DOHH2 (cell line): ENCODE results near the gene TEX2.

Experiments used
- H3F3A ChIP-seq: fragments of 200-600 bp; sonication (generic), shearing (Covaris generic); 2 replicates; pipeline ENCODE4 v1.6.0; 2016; ENCODE audit warnings: antibody characterized with exemption, mild to moderate bottlenecking; ENCODE audit not compliant: control insufficient read depth, insufficient read depth
- H3K27ac ChIP-seq: fragments of 200-600 bp; sonication (generic); 2 replicates; pipeline ENCODE4 v1.5.1; 2014; ENCODE audit warnings: low read depth, mild to moderate bottlenecking, low read length, moderate library complexity
- H3K27me3 ChIP-seq: fragments of 200-600 bp; sonication (generic); 2 replicates; pipeline ENCODE4 v1.6.1; 2014; ENCODE audit warnings: mild to moderate bottlenecking, low read length, mixed read lengths; ENCODE audit not compliant: control insufficient read depth
- H3K36me3 ChIP-seq: fragments of 200-600 bp; sonication (generic); 2 replicates; pipeline ENCODE4 v1.6.1; 2014; ENCODE audit warnings: mild to moderate bottlenecking, low read length, moderate library complexity, mixed read lengths; ENCODE audit not compliant: control insufficient read depth
- H3K4me1 ChIP-seq: fragments of 200-600 bp; sonication (generic); 2 replicates; pipeline ENCODE4 v1.6.1; 2014; ENCODE audit warnings: mild to moderate bottlenecking, low read length, mixed read lengths; ENCODE audit not compliant: control insufficient read depth
- H3K4me2 ChIP-seq: fragments of 200-600 bp; sonication (generic); 2 replicates; pipeline ENCODE4 v1.6.0; 2014; ENCODE audit warnings: mild to moderate bottlenecking, low read length, moderate library complexity
- H3K4me3 ChIP-seq: fragments of 200-600 bp; sonication (generic); 2 replicates; pipeline ENCODE4 v1.5.1; 2014; ENCODE audit warnings: mild to moderate bottlenecking, low read length, mixed read lengths
- H3K79me2 ChIP-seq: fragments of 200-600 bp; sonication (generic); 2 replicates; pipeline ENCODE4 v1.6.1; 2014; ENCODE audit warnings: mild to moderate bottlenecking, low read length, mixed read lengths; ENCODE audit not compliant: control insufficient read depth
- H3K9me2 ChIP-seq: fragments of 200-600 bp; sonication (generic); replicated peaks from 2 replicates; pipeline ENCODE4 v1.6.1; 2014; ENCODE audit warnings: mild to moderate bottlenecking, low read length, mixed read lengths; ENCODE audit not compliant: control insufficient read depth
- H3K9me3 ChIP-seq: fragments of 200-600 bp; sonication (generic); 2 replicates; pipeline ENCODE4 v1.6.1; 2014; ENCODE audit warnings: antibody characterized with exemption, low read length, mixed read lengths; ENCODE audit not compliant: control insufficient read depth, insufficient read depth
- H4K20me1 ChIP-seq: fragments of 200-600 bp; sonication (generic); 2 replicates; pipeline ENCODE4 v1.6.0; 2014; ENCODE audit warnings: low read depth, mild to moderate bottlenecking, antibody characterized with exemption, low read length, moderate library complexity; ENCODE audit not compliant: control insufficient read depth, insufficient read depth
- CTCF ChIP-seq: fragments of 200-600 bp; sonication (generic); IDR thresholded peaks from one replicate; pipeline ENCODE4 v1.5.1; 2014; ENCODE audit warnings: antibody characterized with exemption, mild to moderate bottlenecking, low read depth, low read length; ENCODE audit not compliant: poor library complexity, severe bottlenecking
- EZH2phosphoT487 ChIP-seq: fragments of 200-600 bp; sonication (generic); IDR thresholded peaks from 2 replicates; pipeline ENCODE4 v1.6.1; 2017; ENCODE audit warnings: borderline replicate concordance, mild to moderate bottlenecking, antibody characterized with exemption, low read length, moderate library complexity, mixed read lengths

Gene TEX2

GRCh38 chr17:64138441-64138840, 124.6 kb downstream of the TEX2 start:
- H3F3A ChIP-seq, result no peaks in the 10 kb centered on the region
- H3K79me2 ChIP-seq, result no peaks in the 10 kb centered on the region
- H3K9me2 ChIP-seq, result no peaks in the 10 kb centered on the region
- H3K9me3 ChIP-seq, result no peaks in the 10 kb centered on the region
- H3K27me3 ChIP-seq, result no peaks in the 10 kb centered on the region
- no peaks in the 10 kb centered on the region for H3K4me1 ChIP-seq
- no peaks in the 10 kb centered on the region for H3K36me3 ChIP-seq
- no peak overlapping the region for H3K27ac ChIP-seq
- no peaks in the 10 kb centered on the region for H4K20me1 ChIP-seq
- no peak overlapping the region for H3K4me3 ChIP-seq
- no peak overlapping the region for H3K4me2 ChIP-seq
- TF ChIP-seq EZH2phosphoT487 (no peak), CTCF (no peak)

- H3K36me3 ChIP-seq, result no peaks in the 10 kb centered on the region
- no peak overlapping the region for H3K4me2 ChIP-seq
- no peak overlapping the region for H3K4me3 ChIP-seq
- TF ChIP-seq CTCF (no peak), EZH2phosphoT487 (no peak)
- no peaks in the 10 kb centered on the region for H3F3A ChIP-seq
- H3K27me3 ChIP-seq, result peaks cover 12% of the 10 kb centered on the region
- no peaks in the 10 kb centered on the region for H3K9me3 ChIP-seq
- no peak overlapping the region for H3K27ac ChIP-seq
- H3K4me1 ChIP-seq, result peaks cover 8% of the 10 kb centered on the region
- H4K20me1 ChIP-seq, result no peaks in the 10 kb centered on the region
- H3K9me2 ChIP-seq, result no peaks in the 10 kb centered on the region
- no peaks in the 10 kb centered on the region for H3K79me2 ChIP-seq
Measured at GRCh38 chr17:64135000-64135399, 128.1 kb downstream of the TEX2 start.

- no peak overlapping the region for H3K4me3 ChIP-seq
- H3K9me2 ChIP-seq, result no peaks in the 10 kb centered on the region
- no peak overlapping the region for H3K27ac ChIP-seq
- peaks cover 17% of the 10 kb centered on the region for H3K27me3 ChIP-seq
- peaks cover 12% of the 10 kb centered on the region for H3K4me1 ChIP-seq
- H3K36me3 ChIP-seq, result no peaks in the 10 kb centered on the region
- H3K79me2 ChIP-seq, result no peaks in the 10 kb centered on the region
- H3K9me3 ChIP-seq, result no peaks in the 10 kb centered on the region
- no peaks in the 10 kb centered on the region for H4K20me1 ChIP-seq
- H3K4me2 ChIP-seq, result no peak overlapping the region
- no peaks in the 10 kb centered on the region for H3F3A ChIP-seq
- TF ChIP-seq EZH2phosphoT487, result no peak
- no peak for TF ChIP-seq CTCF
Measured at GRCh38 chr17:64134216-64134970, 128.7 kb downstream of the TEX2 start.
